ENCODE data around the gene BMP2K. TPM values are rescaled to one million over a fixed set of nuclear protein-coding genes. Genes with fewer than 3 reads are reported as not detected.

BMP2K gene
- total RNA-seq (ENCODE audit: low replicate concordance): 19.8 and 24.6 TPM in 2 replicates

DNA sequence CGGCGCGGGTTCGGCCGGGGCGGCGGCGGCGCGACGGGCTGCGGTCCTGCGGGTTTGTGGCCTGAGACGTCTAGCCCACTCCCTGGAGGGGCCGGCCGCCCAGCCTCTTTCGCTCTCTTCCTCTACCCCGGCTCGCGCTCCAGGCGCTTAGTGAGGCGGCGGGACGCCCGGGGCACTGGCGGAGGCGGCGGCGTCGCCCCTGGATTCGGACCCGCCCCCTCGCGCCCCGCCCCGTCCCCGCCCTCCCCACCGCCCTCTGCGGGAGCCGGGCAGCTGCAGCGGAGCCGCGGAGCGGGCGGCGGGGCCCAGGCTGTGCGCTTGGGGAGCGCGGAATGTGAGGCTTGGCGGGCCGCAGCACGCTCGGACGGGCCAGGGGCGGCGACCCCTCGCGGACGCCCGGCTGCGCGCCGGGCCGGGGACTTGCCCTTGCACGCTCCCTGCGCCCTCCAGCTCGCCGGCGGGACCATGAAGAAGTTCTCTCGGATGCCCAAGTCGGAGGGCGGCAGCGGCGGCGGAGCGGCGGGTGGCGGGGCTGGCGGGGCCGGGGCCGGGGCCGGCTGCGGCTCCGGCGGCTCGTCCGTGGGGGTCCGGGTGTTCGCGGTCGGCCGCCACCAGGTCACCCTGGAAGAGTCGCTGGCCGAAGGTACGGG, at the start of gene BMP2K:
BMP2K (plus strand) TSS at position 272 of the 650 bp plus-strand sequence; CDS start at position 466, 194 bp downstream.

DNA sequence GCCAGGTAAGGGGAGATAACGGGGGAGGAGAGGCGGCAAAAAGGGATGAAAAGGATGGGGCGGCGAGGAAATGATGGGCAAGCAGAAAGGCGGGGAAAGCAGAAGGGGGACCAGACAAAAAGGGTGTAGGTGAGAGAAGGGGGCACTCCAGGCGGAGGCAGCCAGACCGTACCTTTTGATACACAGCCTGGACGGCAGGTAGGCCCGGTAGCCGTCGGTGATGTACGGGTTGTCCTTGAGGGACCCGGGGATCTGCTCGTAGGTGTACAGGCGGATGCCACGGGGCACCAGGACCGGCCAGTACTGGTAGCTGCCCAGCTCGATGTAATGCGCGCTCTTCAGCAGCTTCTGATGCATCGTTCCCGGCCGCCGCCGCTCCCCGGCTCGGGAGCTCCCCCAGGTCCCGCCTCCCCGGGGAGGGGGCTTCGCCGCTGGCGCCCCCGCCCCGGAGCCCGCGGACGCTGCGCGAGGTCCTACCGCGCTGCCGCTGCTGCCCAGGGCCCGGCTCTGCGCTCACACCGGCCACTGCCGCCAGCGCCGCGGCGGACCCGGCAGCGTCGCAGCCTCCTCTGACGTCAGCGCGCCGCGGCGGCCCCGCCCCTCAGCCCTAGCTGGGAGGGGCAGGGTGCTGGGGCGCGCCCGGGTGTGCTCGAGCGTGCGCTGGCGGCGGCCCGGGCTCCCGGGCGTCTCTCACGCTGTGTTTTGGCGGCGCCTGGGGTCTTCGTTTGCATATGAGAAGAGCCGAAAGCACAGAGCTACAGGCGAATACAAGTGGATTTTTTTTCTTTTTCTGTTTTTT, 162.9 kb downstream of the BMP2K start, which contains the start of gene PAQR3:
PAQR3 (minus strand) TSS at position 571 of the 799 bp plus-strand sequence; CDS start at position 357, 214 bp downstream.

Other genes with a start within 250 kb of the BMP2K start
- gene ANXA3, start 224.6 kb upstream of the BMP2K start, total RNA-seq (ENCODE audit: low replicate concordance): 2.5 and 8.8 TPM in 2 replicates
- gene PAQR3, start 163.1 kb downstream of the BMP2K start, total RNA-seq (ENCODE audit: low replicate concordance): 14.6 and 15.1 TPM in 2 replicates

Measured in smooth muscle cell of the coronary artery (primary cell).